ENCODE results near the gene KIF1A.

KIF1A gene

DNA sequence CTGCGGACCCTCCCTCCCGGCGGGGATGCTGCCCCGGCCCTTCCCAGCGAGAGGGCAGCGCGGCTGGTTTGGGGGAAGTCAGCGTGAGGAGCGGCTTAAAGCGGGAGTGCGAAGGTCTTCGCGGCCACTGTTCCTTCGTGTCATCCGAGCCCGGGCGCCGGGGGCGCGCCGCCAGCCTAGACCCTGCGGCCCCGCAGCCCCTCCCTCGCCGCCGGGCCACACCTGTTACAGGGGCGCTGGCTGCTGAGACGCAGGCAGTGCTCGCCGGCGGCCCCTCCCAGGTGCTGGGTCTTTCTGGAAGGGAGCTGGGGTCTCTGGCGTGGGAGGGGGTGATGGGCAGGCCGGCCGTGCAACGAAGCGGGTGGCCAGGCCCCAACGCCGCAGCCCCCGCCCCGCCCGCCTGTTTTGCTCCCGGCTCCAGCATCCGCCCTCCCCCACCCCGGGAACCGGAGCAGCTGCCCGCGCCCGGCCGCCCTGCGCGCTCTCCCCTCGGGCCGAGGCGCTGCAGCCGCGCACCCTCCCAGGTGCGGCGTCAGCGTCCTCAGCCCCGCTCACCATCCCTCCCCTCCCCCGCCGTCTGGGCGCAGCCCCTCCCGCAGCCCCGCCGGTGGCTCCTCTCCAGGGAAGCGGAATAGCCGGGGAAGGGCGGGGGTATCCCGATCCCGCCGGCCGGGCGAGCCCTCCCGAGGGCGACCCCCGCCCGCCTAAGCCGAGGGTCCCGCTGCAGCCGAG is 727 bp downstream of the KIF1A start:
- DNase-seq (ENCODE audit: low read depth in 2 of 3, low spot score in 1 of 3), result no peak

DNA sequence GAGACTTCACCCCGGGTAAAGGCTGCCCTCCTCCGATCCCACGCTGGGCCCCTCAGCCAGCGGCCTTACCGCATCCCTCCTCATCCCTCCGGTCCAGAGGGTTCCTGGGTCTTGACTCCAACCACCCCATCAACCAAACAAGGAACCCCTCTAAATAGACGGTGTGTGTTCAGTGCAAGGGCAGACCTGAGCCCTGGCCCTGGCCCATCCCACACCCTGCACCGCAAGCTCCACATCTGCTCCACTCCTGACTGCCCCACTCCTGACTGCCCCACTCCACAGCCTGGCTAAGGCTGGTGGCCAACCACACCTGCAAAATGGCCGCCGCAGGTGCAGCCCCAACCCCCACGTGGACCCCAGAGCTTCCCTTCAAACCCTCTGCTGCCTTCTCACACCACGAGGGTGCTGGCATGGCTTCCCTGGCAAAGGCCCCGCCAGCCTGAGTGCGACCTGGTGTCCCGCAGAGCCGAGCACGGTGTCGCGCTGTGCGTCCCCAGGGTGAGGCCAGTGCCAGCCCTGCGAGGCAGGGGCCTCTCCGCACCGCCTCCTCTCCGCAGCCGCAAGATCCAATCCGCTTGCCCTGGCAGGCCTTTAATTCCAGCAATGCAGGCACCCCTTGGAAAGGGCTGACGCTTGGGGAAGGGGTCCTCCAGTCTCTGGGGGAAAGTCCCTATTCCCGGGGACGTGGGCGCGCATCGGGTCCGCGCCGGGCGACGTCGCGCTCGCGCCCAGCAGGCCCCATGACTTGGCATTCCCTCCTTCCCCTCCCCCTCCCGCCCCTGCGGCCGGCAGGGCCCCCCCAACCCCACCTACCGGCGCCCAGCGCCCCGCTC is 1.5 kb downstream of the KIF1A start:
- no peak for DNase-seq (ENCODE audit: low read depth in 2 of 3, low spot score in 1 of 3)

DNA sequence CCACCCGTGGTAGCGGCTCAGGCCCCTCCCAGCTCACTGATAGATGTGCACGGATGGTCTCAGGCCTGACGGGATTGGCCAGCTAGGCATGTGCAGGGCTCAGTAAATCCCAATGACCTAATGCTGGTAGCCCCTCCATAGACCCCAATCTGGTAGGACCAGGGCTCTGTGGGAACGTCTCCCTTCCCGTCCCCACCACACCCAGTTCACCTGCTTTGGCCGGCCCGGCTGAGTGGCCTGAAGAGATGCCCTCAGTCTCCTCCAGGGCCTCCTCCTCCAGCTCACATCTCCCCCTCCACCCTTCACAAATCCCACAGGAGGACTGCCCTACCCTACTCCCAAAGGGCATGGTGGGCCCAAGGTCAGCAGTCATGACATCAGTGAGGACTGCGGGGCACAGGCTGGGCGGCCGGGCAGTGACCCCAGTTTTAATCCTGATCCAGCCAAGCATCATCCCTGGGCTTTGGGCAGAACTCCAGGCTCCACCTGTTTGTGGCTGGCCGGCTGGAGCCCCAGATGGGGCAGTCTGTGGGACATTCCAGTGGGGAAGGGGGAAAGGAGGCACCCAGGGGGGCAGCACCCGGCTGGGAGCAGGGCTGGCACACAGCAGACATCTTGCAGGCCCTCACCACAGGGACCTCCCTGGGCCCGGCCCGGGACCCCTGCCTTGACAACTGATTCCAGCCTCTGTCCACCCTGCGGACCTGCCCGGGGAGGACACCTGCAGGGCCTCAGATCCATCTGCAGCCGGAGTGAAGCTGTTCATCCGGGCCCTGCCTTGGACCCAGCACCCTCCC is 2.3 kb downstream of the KIF1A start:
- no peak for DNase-seq (ENCODE audit: low read depth in 2 of 3, low spot score in 1 of 3)

DNA sequence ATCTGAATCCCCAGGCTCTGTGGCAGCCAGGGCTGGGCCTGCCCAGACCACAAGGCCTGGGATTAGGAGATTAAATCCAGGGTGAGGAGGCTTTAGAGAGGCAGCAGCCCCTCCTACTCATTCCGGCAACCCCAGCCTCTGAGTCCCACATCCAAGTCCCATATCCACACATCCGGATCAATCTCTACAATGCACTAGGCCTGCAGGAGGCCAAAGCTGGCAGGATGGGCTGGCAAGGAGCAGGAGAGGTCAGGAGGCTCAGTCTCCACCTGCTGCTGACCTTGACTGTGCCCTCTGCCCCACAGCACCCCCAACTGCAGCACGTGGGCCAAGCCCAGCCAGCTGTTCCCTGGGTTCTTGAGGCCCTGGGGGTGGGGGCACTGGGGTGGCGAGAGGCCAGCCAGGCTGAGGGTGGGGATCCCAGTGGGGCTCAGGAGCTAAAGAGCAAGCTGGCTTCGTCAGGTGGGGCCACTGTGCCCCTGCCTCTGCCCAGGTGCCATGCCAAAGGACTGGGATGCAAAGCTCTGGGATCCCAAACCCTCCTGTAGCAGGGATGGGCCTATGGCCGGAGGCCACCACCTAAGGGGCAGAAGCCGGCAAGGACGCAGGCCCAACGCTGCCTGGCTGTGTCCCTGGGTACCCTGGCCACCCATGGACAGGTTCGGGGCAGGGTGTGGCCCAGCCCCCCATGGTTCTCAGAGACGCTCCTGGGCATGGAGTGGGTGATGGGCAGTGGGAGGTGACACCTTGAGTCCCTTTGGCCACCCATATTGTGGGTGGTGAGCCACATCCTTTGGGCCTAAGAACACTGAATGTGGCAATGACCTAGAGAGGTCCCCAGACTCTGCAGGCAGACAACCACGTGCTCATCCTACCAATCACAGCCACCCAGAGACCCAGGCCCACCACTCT is 3.2 kb downstream of the KIF1A start:
- DNase-seq (ENCODE audit: low read depth in 2 of 3, low spot score in 1 of 3), result no peak

DNA sequence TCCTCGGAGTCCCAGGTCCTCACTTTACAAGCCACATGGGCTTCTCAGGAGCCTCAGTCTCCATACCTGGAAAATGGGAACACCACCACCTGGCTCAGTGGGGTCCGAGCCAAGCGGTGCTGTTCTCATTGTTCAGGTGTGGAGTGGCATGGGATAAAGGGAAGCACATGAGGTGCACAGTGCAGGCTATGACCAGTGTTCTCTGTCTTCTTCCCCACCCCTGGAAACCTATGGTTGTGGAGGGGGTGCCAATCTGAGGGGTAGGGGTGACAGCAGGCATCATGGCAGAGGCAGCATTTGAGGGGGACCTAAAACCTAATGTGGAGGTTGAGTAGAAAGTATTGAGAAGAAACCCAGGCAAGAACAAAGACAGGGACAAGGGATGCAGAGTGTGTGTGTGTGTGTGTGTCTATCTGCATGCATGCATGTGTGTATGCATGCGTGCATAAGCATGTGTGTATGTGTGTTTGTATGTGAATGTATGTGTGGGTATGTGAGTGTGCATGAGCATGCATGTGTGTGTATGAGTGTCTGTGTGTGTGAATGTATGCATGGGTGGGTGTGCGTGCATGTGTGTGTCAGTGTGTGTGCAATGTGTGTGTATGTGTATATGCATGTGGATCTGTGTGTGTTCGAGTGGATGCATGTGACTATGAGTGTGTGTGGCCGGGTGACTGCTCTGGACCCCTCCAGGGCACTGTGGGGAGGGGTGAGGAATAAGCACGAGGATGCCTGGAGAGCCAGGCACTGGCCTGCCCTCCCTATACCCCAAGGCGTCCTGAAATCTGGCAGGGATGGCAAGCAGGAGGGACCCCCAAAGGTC is 4.0 kb downstream of the KIF1A start:
- no peak for DNase-seq (ENCODE audit: low read depth in 2 of 3, low spot score in 1 of 3)

DNA sequence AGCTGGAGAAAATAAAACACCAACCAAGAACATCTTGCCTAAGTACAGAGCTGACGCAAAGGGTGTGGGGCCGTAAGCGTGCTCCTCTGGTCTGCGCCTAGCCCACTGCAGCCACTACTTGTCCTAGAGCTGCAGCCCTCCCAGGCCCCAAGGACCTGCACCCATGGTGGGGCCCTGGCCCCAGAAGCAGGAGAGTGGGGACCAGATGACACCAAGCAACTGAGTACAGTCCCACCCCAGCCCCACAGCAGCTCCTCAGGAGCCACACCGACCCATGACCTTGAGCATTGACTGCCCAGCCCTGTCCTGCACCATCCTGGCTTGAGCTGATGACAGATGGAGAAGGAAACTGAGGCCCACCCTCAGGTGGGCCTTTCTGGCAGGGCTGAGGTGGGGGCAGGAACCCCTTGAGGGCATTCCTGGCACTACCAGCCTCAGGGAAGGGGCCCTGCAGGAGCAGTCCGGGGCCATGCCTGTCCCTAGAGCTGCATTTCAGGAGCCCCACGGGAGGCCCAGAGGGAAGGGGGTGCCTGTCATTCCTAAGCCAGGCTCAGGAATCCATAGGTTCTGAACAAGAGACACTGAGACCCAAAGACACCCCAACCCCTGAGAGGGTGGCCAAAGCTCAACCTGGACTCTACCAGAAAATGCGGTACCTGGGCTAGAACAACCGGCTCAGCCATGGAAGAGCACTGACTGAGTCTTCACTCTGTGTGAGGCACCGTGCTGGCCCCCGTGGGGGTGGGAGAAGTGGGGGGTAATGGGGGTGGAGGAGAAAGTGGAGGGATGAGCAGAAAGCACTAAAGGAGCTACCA is 4.9 kb downstream of the KIF1A start:
- DNase-seq (ENCODE audit: low read depth in 2 of 3, low spot score in 1 of 3), result no peak

DNA sequence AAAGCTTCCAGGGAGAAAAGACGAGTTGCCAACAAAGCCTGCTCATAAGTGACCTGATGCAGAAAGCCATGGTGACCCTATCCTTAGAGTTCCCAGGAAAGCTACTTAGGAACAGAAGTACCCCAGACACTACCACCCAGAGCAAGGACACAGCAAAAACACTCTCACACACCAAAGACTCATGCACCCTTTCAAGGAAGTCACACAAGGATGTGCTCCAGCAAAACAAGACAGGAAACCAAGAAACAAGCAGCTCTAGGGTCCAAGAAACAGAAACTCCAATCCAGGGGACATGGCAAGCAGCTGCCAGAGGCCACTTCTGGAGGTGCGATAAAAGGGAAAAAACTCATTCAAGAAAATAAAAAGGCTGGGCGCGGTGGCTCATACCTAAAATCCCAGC is 5.7 kb downstream of the KIF1A start:
- DNase-seq (ENCODE audit: low read depth in 2 of 3, low spot score in 1 of 3), result no peak

DNA sequence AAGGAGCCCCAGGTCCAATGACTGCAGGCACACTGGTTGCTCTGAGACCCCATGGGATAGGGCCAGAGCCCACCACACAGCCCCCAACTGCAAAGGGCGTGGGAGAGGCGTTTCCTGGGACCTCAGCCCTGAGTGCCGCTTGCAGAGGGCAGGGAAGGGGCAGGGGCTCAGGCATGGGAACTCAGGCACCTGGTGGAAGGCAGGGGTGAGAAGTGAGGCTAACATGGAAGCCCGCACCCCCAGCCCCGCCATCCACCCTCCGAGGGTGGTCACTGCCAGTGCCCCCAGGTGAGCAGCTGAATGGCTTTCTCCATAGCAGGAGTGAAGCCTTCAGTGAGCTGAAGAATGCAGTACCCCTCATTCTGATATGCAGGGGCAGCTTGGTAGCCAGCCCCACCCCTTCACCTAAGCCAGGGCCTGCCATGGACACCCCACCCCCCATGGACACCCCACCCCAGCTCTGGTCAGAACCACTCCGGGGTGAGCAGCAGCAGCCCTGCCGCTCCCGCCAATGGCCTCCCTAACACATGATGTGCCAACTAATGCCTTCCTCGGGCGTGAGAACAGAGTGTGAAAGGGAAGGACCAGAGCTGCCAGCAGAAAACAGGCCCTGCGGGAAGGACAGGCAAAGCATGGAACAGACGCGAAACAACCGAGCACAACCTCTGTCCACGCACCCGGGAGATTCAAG is 6.6 kb downstream of the KIF1A start:
- DNase-seq (ENCODE audit: low read depth in 2 of 3, low spot score in 1 of 3), result no peak

DNA sequence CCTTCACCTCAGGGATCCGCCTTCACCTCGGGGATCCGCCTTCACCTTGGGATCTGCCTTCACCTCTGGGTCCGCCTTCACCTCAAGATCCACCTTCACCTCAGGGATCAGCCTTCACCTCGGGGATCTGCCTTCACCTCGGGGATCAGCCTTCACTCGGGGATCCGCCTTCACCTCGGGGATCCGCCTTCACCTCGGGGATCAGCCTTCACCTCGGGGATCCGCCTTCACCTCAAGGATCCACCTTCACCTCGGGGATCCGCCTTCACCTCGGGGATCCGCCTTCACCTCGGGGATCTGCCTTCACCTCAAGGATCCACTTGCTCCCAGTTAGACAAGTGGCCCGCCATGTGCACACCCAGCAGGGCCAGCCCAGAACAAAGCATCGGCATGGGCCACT is 7.3 kb downstream of the KIF1A start:
- no peak for DNase-seq (ENCODE audit: low read depth in 2 of 3, low spot score in 1 of 3)

DNA sequence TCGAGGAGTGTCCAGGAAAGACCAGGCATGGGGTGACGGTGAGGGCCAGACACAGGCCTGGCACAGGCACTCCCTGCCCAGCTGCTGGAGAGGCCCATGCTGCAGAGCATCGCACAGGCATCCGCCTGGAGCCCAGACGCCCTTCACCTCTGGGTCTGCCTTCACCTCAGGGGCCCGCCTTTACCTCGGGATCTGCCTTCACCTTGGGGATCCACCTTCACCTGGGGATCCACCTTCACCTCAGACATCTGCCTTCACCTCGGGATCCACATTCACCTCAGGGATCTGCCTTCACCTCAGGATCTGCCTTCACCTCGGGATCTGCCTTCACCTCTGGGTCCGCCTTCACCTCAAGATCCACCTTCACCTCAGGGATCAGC is 7.7 kb downstream of the KIF1A start:
- no peak for DNase-seq (ENCODE audit: low read depth in 2 of 3, low spot score in 1 of 3)

DNA sequence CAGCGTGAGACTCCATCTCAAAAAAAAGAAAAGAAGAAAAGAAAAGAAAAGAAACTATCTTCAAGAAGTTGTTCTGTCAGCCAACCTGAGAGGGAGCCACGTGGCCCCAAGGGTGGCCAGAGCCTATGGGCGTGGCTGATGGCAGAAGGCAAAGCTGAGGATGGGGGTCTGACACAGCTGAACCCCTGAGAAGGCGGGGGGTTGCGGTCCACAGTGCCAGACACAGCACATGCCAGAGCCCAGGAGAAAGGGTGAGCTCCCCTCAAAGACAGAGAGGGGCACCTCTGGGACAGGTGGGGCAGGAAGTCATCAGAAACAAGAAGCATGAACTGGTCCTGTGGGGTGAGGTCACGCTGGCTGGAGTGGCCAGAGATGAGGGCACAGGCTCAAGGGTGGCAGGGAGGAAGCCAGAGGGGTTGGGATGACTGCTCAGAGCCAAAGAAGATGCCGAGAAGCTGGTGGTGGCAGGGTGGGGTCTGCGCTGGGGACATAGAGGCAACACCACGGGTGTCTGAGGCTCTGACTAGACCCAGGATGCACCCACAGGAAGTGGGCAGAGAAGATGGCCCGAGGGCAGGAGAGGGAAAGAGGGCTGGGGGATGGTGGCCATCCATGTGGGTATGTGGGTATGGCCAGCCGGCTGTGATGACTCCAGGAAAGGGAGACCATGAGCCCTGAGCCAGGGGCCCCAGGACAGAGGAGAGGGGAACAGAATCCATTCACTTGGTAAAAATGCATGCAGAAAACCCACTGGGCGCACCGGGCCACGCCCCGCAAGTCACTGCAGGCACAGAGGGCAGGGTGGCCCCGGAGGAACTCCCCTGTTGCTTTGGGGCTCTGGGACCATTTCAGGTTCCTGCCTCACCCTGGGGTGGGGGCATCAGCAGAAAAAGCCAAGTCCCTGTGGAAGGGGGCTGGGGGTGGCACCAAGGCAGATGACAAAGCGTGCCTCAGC is 8.4 kb downstream of the KIF1A start:
- DNase-seq (ENCODE audit: low read depth in 2 of 3, low spot score in 1 of 3), result no peak

DNA sequence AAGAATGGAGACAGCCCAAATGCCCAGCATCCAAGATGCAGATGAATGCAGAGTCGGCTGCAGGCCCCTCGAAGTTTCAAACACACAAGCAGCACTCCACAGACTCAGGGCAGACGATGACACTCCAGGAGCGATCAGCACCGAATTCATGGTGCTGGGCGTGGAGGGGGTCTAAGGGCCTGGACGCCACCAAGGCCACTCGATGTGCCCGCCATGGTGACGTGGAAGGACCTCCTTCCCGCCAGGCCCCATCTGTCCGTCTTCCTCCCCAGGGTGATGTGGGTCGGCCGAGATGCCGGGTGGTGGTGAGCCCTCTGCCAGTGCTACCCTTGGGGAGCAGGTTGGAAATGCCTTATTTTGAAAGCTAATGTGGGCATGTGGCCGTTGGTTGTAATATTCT is 9.4 kb downstream of the KIF1A start:
- no peak for DNase-seq (ENCODE audit: low read depth in 2 of 3, low spot score in 1 of 3)

DNA sequence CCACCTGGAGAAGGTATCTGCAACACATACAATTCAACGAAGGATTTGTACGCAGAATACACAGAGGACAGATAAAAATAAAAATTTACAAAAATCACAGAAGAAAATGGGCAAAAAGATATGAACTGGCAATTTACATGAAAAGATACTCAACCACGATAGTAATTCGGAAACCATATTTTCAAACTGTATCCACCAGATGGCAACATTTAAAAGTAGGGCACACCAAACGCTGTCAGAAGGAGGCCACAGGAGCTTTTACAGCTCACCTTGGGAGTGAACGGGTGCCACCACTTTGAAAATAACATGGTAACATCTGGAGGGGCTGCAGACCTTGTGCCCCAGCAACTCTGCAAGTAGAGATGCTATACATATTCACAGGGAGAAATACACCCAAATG is 9.8 kb downstream of the KIF1A start:
- no peak for DNase-seq (ENCODE audit: low read depth in 2 of 3, low spot score in 1 of 3)

DNA sequence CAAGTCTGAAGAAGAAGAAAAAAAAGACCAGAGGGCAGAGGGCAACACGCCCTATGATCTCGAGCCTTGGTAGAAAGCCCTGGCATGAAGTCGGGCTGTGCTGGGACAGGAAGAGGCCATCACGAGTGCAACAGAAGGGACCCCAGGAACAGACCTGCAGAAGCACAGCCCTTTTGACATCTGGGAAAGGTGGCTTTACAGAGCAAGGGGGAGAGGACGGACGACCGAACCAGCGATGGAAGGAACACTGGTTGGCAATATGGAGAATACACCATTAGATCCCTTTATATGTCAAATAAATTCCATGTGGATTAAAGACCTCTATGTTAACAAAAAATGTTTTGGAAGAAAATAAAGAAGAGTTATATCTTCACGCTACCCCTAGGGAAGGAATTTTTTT is 10.7 kb downstream of the KIF1A start:
- DNase-seq (ENCODE audit: low read depth in 2 of 3, low spot score in 1 of 3), result no peak

DNA sequence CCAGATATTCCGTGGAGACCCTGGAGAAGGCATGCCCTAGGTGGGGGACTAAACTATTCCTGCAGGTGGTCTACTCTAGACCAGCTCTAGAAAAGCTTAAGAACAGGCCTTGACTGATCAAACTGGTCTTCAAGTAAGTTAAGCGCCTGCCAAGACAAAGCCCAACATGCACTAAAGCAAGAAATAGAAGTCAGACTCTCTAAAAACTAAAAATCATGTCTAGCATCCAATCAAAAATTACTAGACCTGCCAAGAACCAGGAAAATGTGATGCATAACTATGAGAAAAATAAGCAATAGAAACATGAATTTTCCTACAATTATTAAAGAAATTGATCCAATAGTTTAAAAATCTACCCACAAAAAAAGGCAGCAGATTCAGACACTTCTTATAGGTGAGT is 13.6 kb downstream of the KIF1A start:
- no peak for DNase-seq (ENCODE audit: low read depth in 2 of 3, low spot score in 1 of 3)

DNA sequence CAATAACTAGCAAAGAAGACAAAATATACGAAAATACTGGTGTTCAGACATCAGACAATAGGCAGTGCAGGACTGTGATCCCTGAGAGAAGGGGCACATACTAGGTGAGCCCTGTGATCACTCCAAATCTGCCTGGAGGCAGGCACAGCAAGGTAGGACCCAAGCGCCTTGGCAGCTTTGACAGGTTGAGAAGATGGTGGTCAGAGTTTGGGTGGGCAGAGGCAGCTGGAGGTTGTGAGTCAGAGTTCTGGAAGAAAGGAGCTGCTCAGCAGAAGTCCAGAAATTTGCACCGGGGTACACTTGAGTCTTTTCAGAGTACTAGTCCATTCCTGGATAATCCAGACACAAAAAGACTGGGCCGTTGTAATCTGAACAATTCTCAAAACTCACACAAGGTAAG is 14.0 kb downstream of the KIF1A start:
- DNase-seq (ENCODE audit: low read depth in 2 of 3, low spot score in 1 of 3), result no peak

DNA sequence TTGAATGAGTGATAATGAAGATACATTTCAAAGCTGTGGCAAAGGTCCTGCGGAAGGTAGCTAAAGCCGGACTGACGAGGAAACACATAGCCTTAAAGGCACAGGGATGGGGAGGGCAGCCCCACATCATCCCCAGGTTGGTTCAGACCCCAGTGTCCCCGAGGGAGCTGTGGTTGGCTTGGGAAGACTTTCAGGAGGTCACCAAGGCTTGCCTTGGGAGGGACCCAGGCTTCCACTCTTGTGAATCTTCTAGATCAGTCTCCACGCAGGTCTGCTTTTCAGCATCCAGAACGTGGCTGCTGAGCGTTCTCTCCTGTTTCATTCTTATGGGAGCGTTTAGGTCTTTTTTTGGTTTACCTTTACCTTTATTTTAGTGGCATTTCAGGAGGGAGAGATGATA is 16.8 kb downstream of the KIF1A start:
- no peak for DNase-seq (ENCODE audit: low read depth in 2 of 3, low spot score in 1 of 3)
